COR-L47 (cell line): ENCODE data around the gene LAMB4.

Experiments used
- DNase-seq: peaks from one replicate; lab custom pipeline; 2025; lab: John Stamatoyannopoulos, UW

LAMB4 gene

GRCh38 chr7:108143658-108144420 is 13.7 kb upstream of the LAMB4 start:
- DNase-seq, result no peak

- no peak for DNase-seq
These were observed 12.6 kb upstream of the LAMB4 start for GRCh38 chr7:108142675-108143259.

- no peak for DNase-seq
These were observed 12.0 kb upstream of the LAMB4 start for GRCh38 chr7:108142180-108142579.

- no peak for DNase-seq
These were observed 10.5 kb upstream of the LAMB4 start for GRCh38 chr7:108140671-108141070.

GRCh38 chr7:108138911-108139310 is 8.8 kb upstream of the LAMB4 start:
- no peak for DNase-seq

- no peak for DNase-seq
These were observed 7.8 kb upstream of the LAMB4 start for GRCh38 chr7:108137993-108138392.

- no peak for DNase-seq
These were observed 6.9 kb upstream of the LAMB4 start for GRCh38 chr7:108137040-108137439.

- no peak for DNase-seq
These were observed 6.1 kb upstream of the LAMB4 start for GRCh38 chr7:108136191-108136688.

GRCh38 chr7:108135446-108136190 is 5.5 kb upstream of the LAMB4 start:
- no peak for DNase-seq

GRCh38 chr7:108134486-108134885 is 4.3 kb upstream of the LAMB4 start:
- no peak for DNase-seq

- DNase-seq, result peak; percentile 15
These were observed 2.5 kb upstream of the LAMB4 start for GRCh38 chr7:108132551-108133265.

- DNase-seq, result no peak
These were observed 869 bp downstream of the LAMB4 start for GRCh38 chr7:108129018-108129965.

GRCh38 chr7:108128514-108128913 is 1.6 kb downstream of the LAMB4 start:
- DNase-seq, result no peak

- DNase-seq, result no peak
These were observed 2.7 kb downstream of the LAMB4 start for GRCh38 chr7:108127461-108127860.

- DNase-seq, result no peak
These were observed 5.3 kb downstream of the LAMB4 start for GRCh38 chr7:108124820-108125219.

GRCh38 chr7:108122181-108122580 is 8.0 kb downstream of the LAMB4 start:
- no peak for DNase-seq

GRCh38 chr7:108120933-108121332 is 9.2 kb downstream of the LAMB4 start:
- no peak for DNase-seq

- no peak for DNase-seq
These were observed 10.0 kb downstream of the LAMB4 start for GRCh38 chr7:108120196-108120595.

- no peak for DNase-seq
These were observed 11.2 kb downstream of the LAMB4 start for GRCh38 chr7:108118959-108119358.

GRCh38 chr7:108114117-108114841 is 15.9 kb downstream of the LAMB4 start:
- peak; percentile 21 for DNase-seq
